Right atrium auricular region (tissue), 2 donors: ENCODE data around the gene ACE. TPM values are rescaled to one million over a fixed set of nuclear protein-coding genes. Genes with fewer than 3 reads are reported as not detected.

Source experiments
- DNase-seq: peaks from one replicate; pipeline ENCODE4 v3.0.0-alpha.2; 2019; ENCODE audit warnings: low spot score
- H3K27ac ChIP-seq, 2 donors: fragments of 200-600 bp; sonication (generic); 1 replicate in 1 of 2; 2 replicates in 1 of 2; pipeline ENCODE4 v1.5.1; 2016 to 2019
- H3K27me3 ChIP-seq, 2 donors: fragments of 200-600 bp; sonication (generic); one replicate each; pipeline versions ENCODE4 v1.5.1 to v1.6.0; 2017 to 2019
- H3K36me3 ChIP-seq: fragments of 200-600 bp; sonication (generic); one replicate; pipeline ENCODE4 v1.5.1; 2016
- H3K4me1 ChIP-seq, 2 donors: fragments of 200-600 bp; sonication (generic); one replicate each; pipeline versions ENCODE4 v1.5.1 to v1.6.0; 2017 to 2019
- H3K4me3 ChIP-seq, 2 donors: fragments of 200-600 bp; sonication (generic); 1 replicate in 1 of 2; 2 replicates in 1 of 2; pipeline ENCODE4 v1.5.1; 2017 to 2019; ENCODE audit warnings: mild to moderate bottlenecking in 1 of 2, moderate library complexity in 1 of 2
- H3K9me3 ChIP-seq, 2 donors: fragments of 200-600 bp; sonication (generic); one replicate each; pipeline ENCODE4 v1.5.1; 2019
- total RNA-seq, 2 donors: library from RNA; depleted of rRNA; stranded (reverse); fragments of >200 nt; gene quantifications; one replicate each; pipeline ENCODE4 v1.1.0, GENCODE V29; 2016
- TF ChIP-seq, protein P1 (sequence below), 2 donors: fragments of 200-600 bp; sonication (generic); IDR thresholded peaks; one replicate each; pipeline ENCODE4 v1.5.1; 2019; ENCODE audit warnings: antibody characterized with exemption in 2 of 2

Gene ACE
- total RNA-seq, 2 donors from 2014 or later: 3.4 to 4.0 TPM

- Histone ChIP-seq H3K9me3 (no peaks in the 10 kb centered on the region), H3K27me3 (no peaks in the 10 kb centered on the region), H3K4me1 (no peaks in the 10 kb centered on the region), H3K36me3 (no peaks in the 10 kb centered on the region), H3K4me3 (no peak overlapping the region), H3K27ac (no peak overlapping the region)
- TF ChIP-seq, protein P1, sequence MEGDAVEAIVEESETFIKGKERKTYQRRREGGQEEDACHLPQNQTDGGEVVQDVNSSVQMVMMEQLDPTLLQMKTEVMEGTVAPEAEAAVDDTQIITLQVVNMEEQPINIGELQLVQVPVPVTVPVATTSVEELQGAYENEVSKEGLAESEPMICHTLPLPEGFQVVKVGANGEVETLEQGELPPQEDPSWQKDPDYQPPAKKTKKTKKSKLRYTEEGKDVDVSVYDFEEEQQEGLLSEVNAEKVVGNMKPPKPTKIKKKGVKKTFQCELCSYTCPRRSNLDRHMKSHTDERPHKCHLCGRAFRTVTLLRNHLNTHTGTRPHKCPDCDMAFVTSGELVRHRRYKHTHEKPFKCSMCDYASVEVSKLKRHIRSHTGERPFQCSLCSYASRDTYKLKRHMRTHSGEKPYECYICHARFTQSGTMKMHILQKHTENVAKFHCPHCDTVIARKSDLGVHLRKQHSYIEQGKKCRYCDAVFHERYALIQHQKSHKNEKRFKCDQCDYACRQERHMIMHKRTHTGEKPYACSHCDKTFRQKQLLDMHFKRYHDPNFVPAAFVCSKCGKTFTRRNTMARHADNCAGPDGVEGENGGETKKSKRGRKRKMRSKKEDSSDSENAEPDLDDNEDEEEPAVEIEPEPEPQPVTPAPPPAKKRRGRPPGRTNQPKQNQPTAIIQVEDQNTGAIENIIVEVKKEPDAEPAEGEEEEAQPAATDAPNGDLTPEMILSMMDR (IDR thresholded peaks at IDR 0.05): no peak
- DNase-seq: no peak
Observed at GRCh38 chr17:63496663-63497400, 20.0 kb downstream of the ACE start.

DNA sequence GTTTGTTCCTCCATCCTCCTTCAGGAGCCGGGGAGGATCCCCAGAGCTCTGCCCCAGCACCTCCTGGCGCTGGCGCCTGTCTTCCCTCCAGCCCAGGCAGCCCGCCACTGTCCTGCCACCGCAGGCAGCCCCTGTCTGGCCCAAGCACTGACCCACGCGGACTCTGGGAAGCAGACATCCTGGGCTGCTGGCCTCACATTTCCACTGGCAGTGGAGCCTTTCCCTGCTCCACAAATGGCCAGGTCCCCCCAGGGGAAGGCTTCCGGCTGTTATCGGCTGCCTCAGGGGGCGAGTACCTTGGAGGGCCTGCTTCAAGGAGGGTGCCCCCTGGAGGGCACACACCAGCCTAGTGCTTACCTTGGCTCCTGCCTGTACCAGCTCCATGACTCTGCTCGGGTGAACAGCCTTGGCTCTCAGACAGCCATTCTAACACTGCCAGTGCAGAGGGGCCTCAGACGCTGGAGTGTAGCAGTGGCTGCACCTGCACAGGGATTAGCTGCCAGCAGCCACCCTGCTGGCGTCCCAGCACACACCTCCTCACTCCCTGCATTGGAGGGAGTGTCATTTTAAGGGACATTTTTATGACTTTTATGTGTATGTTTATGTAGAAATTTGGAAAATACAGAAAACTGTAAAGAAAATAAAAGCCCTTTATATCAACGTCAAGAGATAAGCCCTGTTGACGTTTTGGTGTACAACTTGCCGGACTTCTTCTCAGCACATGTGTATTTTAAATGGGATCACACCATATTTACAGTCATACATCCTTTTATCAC, 21.0 kb downstream of the ACE start:
- no peaks in the 10 kb centered on the region for H3K27me3 ChIP-seq
- DNase-seq: no peak
- no peak overlapping the region for H3K27ac ChIP-seq
- no peaks in the 10 kb centered on the region for H3K4me1 ChIP-seq
- H3K9me3 ChIP-seq: no peaks in the 10 kb centered on the region
- H3K4me3 ChIP-seq: no peak overlapping the region
- TF ChIP-seq, protein P1 (IDR thresholded peaks at IDR 0.05): no peak
- H3K36me3 ChIP-seq: no peaks in the 10 kb centered on the region

DNA sequence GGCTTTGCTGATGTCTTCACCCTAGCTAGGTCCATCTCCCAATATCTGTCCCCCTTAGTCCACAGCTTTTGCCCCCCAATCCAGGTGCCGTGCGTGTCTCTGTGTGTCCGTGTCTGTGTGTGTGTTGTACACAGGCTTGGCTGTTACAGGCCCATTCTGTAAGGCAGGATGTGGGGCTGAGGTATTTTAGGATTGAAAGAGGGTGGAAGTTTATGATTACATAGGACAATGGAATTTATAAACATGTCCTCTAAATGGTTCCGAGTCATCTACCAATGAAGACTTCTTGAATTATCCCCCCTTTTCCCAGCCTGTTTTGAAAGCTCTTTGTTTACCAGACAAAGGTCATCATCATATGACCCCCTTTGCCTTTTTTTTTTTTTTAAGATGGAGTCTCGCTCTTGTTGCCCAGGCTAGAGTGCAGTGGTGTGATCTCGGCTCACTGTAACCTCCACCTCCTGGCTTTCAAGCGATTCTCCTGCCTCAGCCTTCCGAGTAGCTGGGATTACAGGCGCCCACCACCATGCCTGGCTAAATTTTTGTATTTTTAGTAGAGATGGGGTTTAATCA, 21.9 kb downstream of the ACE start:
- Histone ChIP-seq H3K27me3 (no peaks in the 10 kb centered on the region), H3K4me3 (no peak overlapping the region), H3K36me3 (no peaks in the 10 kb centered on the region), H3K4me1 (no peaks in the 10 kb centered on the region), H3K27ac (no peak overlapping the region), H3K9me3 (no peaks in the 10 kb centered on the region)
- TF ChIP-seq, protein P1 (IDR thresholded peaks at IDR 0.05): no peak
- no peak for DNase-seq

GRCh38 chr17:63500543-63501390, 23.9 kb downstream of the ACE start:
- DNase-seq: no peak
- Histone ChIP-seq H3K4me1 (no peaks in the 10 kb centered on the region), H3K4me3 (no peak overlapping the region), H3K27ac (no peak overlapping the region), H3K36me3 (no peaks in the 10 kb centered on the region), H3K9me3 (no peaks in the 10 kb centered on the region), H3K27me3 (no peaks in the 10 kb centered on the region)
- TF ChIP-seq, protein P1 (IDR thresholded peaks at IDR 0.05): no peak

GRCh38 chr17:63503341-63503705, 26.5 kb downstream of the ACE start:
- no peak for DNase-seq
- Histone ChIP-seq H3K4me1 (no peaks in the 10 kb centered on the region), H3K36me3 (no peaks in the 10 kb centered on the region), H3K9me3 (no peaks in the 10 kb centered on the region), H3K4me3 (no peak overlapping the region), H3K27ac (no peak overlapping the region), H3K27me3 (no peaks in the 10 kb centered on the region)
- TF ChIP-seq, protein P1 (IDR thresholded peaks at IDR 0.05): no peak
